ENCODE results near the gene ZSCAN20.

ZSCAN20 gene

DNA sequence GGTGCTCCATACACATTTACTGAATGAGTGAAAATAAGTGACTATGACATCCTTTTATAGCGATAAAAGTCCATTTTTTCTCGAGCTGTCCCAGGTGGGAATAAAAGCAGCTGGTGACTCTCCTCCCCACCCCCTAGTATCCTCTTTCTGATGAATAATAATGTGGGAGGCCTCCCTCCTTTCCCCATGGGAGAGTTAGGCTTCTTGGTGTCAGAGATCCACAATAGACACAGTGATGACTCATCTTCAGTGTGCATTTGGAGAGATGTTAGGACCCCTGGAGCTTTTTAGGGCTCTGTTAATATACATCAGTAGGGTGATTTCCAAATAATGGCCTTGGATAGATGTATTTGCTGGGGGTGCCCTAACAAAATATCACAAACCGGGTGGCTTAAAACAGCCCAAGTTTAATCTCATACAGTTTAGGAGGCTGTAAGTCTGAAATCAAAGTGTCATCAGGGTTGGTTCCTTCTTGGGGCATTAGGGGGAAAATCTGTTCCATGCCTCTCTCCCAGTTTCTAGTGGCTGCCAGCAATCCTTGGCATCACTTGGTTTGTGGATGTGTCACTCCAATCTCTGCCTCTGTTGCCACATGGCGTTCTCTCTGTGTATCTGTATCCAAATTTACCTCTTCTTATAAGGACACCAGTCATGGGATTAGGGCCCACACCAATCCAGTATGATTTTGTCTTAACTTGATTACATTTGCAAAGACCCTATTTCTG, 37.2 kb upstream of the ZSCAN20 start:
- no CpG with 5 or more reads among the region's 4 CpGs for WGBS, 2 donors (ENCODE audit: extremely low coverage in 2 of 2, insufficient read length in 2 of 2, insufficient replicate concordance in 1 of 2)
- H3K4me3 ChIP-seq (ENCODE audit: low read length in 2 of 2), result no peak overlapping the region

DNA sequence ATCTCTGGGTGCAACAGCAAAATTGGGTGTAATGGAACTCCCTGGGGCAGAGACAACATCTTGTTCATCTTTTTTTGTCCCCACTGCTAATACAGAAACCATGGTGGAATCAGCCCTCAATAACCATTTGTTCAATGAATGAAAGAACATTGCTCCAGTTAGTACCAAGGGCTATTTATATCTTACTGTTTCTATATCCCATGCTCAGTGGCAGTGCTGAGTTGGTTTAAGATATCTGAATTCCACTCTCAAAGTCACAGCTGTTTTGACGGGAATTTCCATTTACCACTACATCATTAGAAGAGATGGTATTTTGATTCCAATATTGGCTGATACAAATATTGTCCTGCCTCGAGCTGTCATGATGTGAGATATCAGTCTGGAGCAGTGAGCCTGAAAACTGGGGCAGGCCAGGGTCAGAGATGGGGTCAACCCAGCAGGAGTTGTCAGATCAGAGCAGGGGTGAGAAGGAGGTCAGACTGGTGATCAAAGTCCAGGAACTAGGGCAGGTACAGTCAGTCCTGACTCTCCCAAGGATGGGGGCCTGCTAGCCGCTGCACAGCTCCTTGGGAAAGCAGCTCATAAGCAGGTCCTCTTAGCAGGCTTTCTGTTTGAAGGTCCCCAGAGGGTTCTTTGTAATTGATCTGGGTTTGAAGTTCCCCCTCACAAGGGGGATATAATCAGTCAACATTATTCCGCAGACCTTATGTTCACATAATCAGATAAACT, 35.7 kb upstream of the ZSCAN20 start:
- H2BK5ac ChIP-seq (ENCODE audit: low read length), result no peak overlapping the region
- H2AFZ ChIP-seq (ENCODE audit: low read length), result no peak overlapping the region
- H3K18ac ChIP-seq (ENCODE audit: low read length), result no peak overlapping the region
- no peak overlapping the region for H4K8ac ChIP-seq (ENCODE audit: low read depth, low read length)
- H4K91ac ChIP-seq (ENCODE audit: low read depth, low read length, poor library complexity), result no peak overlapping the region
- no peak overlapping the region for H2BK120ac ChIP-seq (ENCODE audit: low read depth, low read length)
- no peaks in the 10 kb centered on the region for H3K9me3 ChIP-seq (replicated peaks in 1 of 2; ENCODE audit: control insufficient read depth in 2 of 2, insufficient read depth in 1 of 2, low read depth in 1 of 2, low read length in 2 of 2)
- no peak overlapping the region for H2AK5ac ChIP-seq (ENCODE audit: low read depth, low read length)
- no CpG with 5 or more reads among the region's 4 CpGs for WGBS, 2 donors (ENCODE audit: extremely low coverage in 2 of 2, insufficient read length in 2 of 2, insufficient replicate concordance in 1 of 2)
- no peaks in the 10 kb centered on the region for H3K27me3 ChIP-seq (ENCODE audit: control insufficient read depth in 3 of 3, insufficient read depth in 3 of 3, low read depth in 1 of 3, low read length in 3 of 3)
- no peak for DNase-seq (ENCODE audit: low spot score)
- peaks cover 2 to 30% of the 10 kb centered on the region in 2 donors for H3K4me1 ChIP-seq (ENCODE audit: control insufficient read depth in 2 of 2, insufficient read depth in 1 of 2, low read depth in 1 of 2, low read length in 2 of 2)
- H3K36me3 ChIP-seq (replicated peaks in 1 of 2; ENCODE audit: control insufficient read depth in 2 of 2, insufficient read depth in 2 of 2, low read length in 2 of 2), result no peaks in the 10 kb centered on the region
- no peak overlapping the region for H3K4ac ChIP-seq (ENCODE audit: low read length)
- no peak overlapping the region for H3K4me2 ChIP-seq (ENCODE audit: insufficient read depth, low read length, poor library complexity, severe bottlenecking)
- H3K27ac ChIP-seq (replicated peaks; ENCODE audit: low read length), result no peak overlapping the region
- no peak overlapping the region for H3K14ac ChIP-seq (ENCODE audit: low read length)
- no peak overlapping the region for H3K4me3 ChIP-seq (ENCODE audit: low read length in 2 of 2)
- no peaks in the 10 kb centered on the region for H3K79me1 ChIP-seq (ENCODE audit: low read depth, low read length)
- no peak overlapping the region for H3K23ac ChIP-seq (ENCODE audit: low read depth, low read length, poor library complexity)
- no peak overlapping the region for H2BK12ac ChIP-seq (ENCODE audit: low read length)
- no peak overlapping the region for H2BK15ac ChIP-seq (ENCODE audit: low read length)
- H3K9ac ChIP-seq (ENCODE audit: low read depth, low read length, poor library complexity), result no peak overlapping the region

More for the DNA sequence above, 37.2 kb upstream of the ZSCAN20 start:
- H3K36me3 ChIP-seq (replicated peaks in 1 of 2; ENCODE audit: control insufficient read depth in 2 of 2, insufficient read depth in 2 of 2, low read length in 2 of 2), result no peaks in the 10 kb centered on the region
- H3K14ac ChIP-seq (ENCODE audit: low read length), result no peak overlapping the region
- no peak overlapping the region for H3K4me2 ChIP-seq (ENCODE audit: insufficient read depth, low read length, poor library complexity, severe bottlenecking)
- H4K8ac ChIP-seq (ENCODE audit: low read depth, low read length), result no peak overlapping the region
- no peaks in the 10 kb centered on the region for H3K79me1 ChIP-seq (ENCODE audit: low read depth, low read length)
- H3K23ac ChIP-seq (ENCODE audit: low read depth, low read length, poor library complexity), result no peak overlapping the region
- H3K9me3 ChIP-seq (replicated peaks in 1 of 2; ENCODE audit: control insufficient read depth in 2 of 2, insufficient read depth in 1 of 2, low read depth in 1 of 2, low read length in 2 of 2), result no peaks in the 10 kb centered on the region
- no peak overlapping the region for H2BK120ac ChIP-seq (ENCODE audit: low read depth, low read length)
- no peak overlapping the region for H2AFZ ChIP-seq (ENCODE audit: low read length)
- H2BK12ac ChIP-seq (ENCODE audit: low read length), result no peak overlapping the region
- no peak overlapping the region for H2BK15ac ChIP-seq (ENCODE audit: low read length)
- H4K91ac ChIP-seq (ENCODE audit: low read depth, low read length, poor library complexity), result no peak overlapping the region
- peaks cover 2 to 30% of the 10 kb centered on the region in 2 donors for H3K4me1 ChIP-seq (ENCODE audit: control insufficient read depth in 2 of 2, insufficient read depth in 1 of 2, low read depth in 1 of 2, low read length in 2 of 2)
- no peak overlapping the region for H2BK5ac ChIP-seq (ENCODE audit: low read length)
- H3K18ac ChIP-seq (ENCODE audit: low read length), result no peak overlapping the region
- no peak overlapping the region for H3K4ac ChIP-seq (ENCODE audit: low read length)
- H3K27me3 ChIP-seq (ENCODE audit: control insufficient read depth in 3 of 3, insufficient read depth in 3 of 3, low read depth in 1 of 3, low read length in 3 of 3), result peaks cover 0 to 2% (median 0%) of the 10 kb centered on the region in 3 experiments
- H3K9ac ChIP-seq (ENCODE audit: low read depth, low read length, poor library complexity), result no peak overlapping the region
- DNase-seq (ENCODE audit: low spot score), result no peak
- H3K27ac ChIP-seq (replicated peaks; ENCODE audit: low read length), result no peak overlapping the region
- no peak overlapping the region for H2AK5ac ChIP-seq (ENCODE audit: low read depth, low read length)

DNA sequence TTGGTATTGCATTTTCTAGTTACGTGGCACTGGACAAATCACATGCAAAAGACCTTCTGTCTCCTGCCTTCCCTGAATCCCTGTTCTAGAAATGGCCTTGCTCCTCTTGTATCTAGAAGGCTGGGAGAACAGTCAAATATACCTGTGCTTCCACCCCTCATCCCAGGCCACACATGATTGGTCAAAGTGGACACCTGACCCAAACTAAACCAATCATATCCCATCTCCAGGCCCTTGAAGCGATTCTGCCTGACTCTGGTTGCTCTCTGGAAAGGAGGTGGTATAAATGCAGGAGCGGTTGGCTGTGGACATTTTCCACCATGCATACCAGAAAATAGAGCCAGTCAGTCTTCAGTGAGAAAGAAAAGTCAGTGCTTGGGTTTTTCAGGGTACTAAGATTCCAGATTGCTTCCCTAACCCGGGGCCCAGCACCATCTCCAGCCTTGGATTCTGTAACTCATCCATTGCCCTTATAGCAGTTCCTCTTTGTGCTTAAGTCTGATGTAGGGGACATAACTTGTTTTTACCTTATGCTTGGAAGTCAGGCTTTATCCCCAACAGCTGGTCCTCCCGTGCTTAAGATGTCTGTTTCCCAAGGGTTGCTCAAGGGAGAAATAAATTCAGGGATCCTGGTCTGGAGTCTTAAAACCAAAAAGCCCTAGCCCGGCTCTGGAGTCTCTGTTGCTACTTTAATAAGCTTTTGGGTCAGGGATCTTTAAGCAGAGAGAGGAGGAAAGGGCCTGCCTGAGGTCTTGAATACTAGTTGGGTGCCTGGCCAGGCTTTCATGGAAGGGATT, 33.9 kb upstream of the ZSCAN20 start:
- H2AFZ ChIP-seq (ENCODE audit: low read length), result no peak overlapping the region
- H4K91ac ChIP-seq (ENCODE audit: low read depth, low read length, poor library complexity), result no peak overlapping the region
- no CpG with 5 or more reads among the region's 6 CpGs for whole genome bisulfite sequencing, 2 donors (ENCODE audit: extremely low coverage in 2 of 2, insufficient read length in 2 of 2, insufficient replicate concordance in 1 of 2)
- H4K8ac ChIP-seq (ENCODE audit: low read depth, low read length), result no peak overlapping the region
- no peak overlapping the region for H2BK5ac ChIP-seq (ENCODE audit: low read length)
- peaks cover 2 to 28% of the 10 kb centered on the region in 2 donors for H3K4me1 ChIP-seq (ENCODE audit: control insufficient read depth in 2 of 2, insufficient read depth in 1 of 2, low read depth in 1 of 2, low read length in 2 of 2)
- DNase-seq (ENCODE audit: low spot score), result no peak
- H2AK5ac ChIP-seq (ENCODE audit: low read depth, low read length), result no peak overlapping the region
- no peaks in the 10 kb centered on the region for H3K36me3 ChIP-seq (replicated peaks in 1 of 2; ENCODE audit: control insufficient read depth in 2 of 2, insufficient read depth in 2 of 2, low read length in 2 of 2)
- H3K4me2 ChIP-seq (ENCODE audit: insufficient read depth, low read length, poor library complexity, severe bottlenecking), result no peak overlapping the region
- H3K18ac ChIP-seq (ENCODE audit: low read length), result no peak overlapping the region
- H2BK15ac ChIP-seq (ENCODE audit: low read length), result no peak overlapping the region
- no peaks in the 10 kb centered on the region for H3K27me3 ChIP-seq (ENCODE audit: control insufficient read depth in 3 of 3, insufficient read depth in 3 of 3, low read depth in 1 of 3, low read length in 3 of 3)
- no peak overlapping the region for H2BK12ac ChIP-seq (ENCODE audit: low read length)
- H3K14ac ChIP-seq (ENCODE audit: low read length), result no peak overlapping the region
- H3K23ac ChIP-seq (ENCODE audit: low read depth, low read length, poor library complexity), result no peak overlapping the region
- no peaks in the 10 kb centered on the region for H3K79me1 ChIP-seq (ENCODE audit: low read depth, low read length)
- H3K9me3 ChIP-seq (replicated peaks in 1 of 2; ENCODE audit: control insufficient read depth in 2 of 2, insufficient read depth in 1 of 2, low read depth in 1 of 2, low read length in 2 of 2), result no peaks in the 10 kb centered on the region
- H3K4ac ChIP-seq (ENCODE audit: low read length), result no peak overlapping the region
- H3K9ac ChIP-seq (ENCODE audit: low read depth, low read length, poor library complexity), result no peak overlapping the region
- no peak overlapping the region for H3K27ac ChIP-seq (replicated peaks; ENCODE audit: low read length)
- H2BK120ac ChIP-seq (ENCODE audit: low read depth, low read length), result no peak overlapping the region
- H3K4me3 ChIP-seq (ENCODE audit: low read length in 2 of 2), result no peak overlapping the region

DNA sequence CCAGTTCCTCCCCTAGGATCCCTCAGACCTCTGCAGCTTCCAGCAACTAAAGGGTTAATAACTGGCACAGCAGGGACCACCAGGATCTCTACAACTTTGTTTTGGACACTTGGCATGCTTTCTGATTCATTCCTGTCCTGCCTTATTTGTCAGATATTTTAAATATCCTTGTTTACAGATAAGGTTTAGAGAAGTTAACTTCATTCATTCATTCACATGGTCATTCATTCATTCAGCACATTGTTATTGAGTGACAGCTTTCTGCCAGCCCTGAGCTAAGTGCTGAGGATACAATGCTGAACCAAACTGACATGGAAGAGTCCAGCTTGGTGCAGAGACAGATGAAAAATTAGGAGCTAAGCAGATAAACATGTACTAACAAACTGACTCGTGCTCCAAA, 32.8 kb upstream of the ZSCAN20 start:
- no peaks in the 10 kb centered on the region for H3K79me1 ChIP-seq (ENCODE audit: low read depth, low read length)
- no peak overlapping the region for H4K91ac ChIP-seq (ENCODE audit: low read depth, low read length, poor library complexity)
- no peak overlapping the region for H3K27ac ChIP-seq (replicated peaks; ENCODE audit: low read length)
- H2BK15ac ChIP-seq (ENCODE audit: low read length), result no peak overlapping the region
- no peak overlapping the region for H2BK12ac ChIP-seq (ENCODE audit: low read length)
- H3K9ac ChIP-seq (ENCODE audit: low read depth, low read length, poor library complexity), result no peak overlapping the region
- no peak overlapping the region for H3K14ac ChIP-seq (ENCODE audit: low read length)
- H3K9me3 ChIP-seq (replicated peaks in 1 of 2; ENCODE audit: control insufficient read depth in 2 of 2, insufficient read depth in 1 of 2, low read depth in 1 of 2, low read length in 2 of 2), result no peaks in the 10 kb centered on the region
- no peaks in the 10 kb centered on the region for H3K36me3 ChIP-seq (replicated peaks in 1 of 2; ENCODE audit: control insufficient read depth in 2 of 2, insufficient read depth in 2 of 2, low read length in 2 of 2)
- no peaks in the 10 kb centered on the region for H3K27me3 ChIP-seq (ENCODE audit: control insufficient read depth in 3 of 3, insufficient read depth in 3 of 3, low read depth in 1 of 3, low read length in 3 of 3)
- DNase-seq (ENCODE audit: low spot score), result no peak
- no CpG with 5 or more reads among the region's 1 CpG for WGBS, 2 donors (ENCODE audit: extremely low coverage in 2 of 2, insufficient read length in 2 of 2, insufficient replicate concordance in 1 of 2)
- H3K4me2 ChIP-seq (ENCODE audit: insufficient read depth, low read length, poor library complexity, severe bottlenecking), result no peak overlapping the region
- no peak overlapping the region for H2BK120ac ChIP-seq (ENCODE audit: low read depth, low read length)
- no peak overlapping the region for H2BK5ac ChIP-seq (ENCODE audit: low read length)
- H2AK5ac ChIP-seq (ENCODE audit: low read depth, low read length), result no peak overlapping the region
- no peak overlapping the region for H3K23ac ChIP-seq (ENCODE audit: low read depth, low read length, poor library complexity)
- H3K4me3 ChIP-seq (ENCODE audit: low read length in 2 of 2), result no peak overlapping the region
- no peak overlapping the region for H2AFZ ChIP-seq (ENCODE audit: low read length)
- peaks cover 2 to 24% of the 10 kb centered on the region in 2 donors for H3K4me1 ChIP-seq (ENCODE audit: control insufficient read depth in 2 of 2, insufficient read depth in 1 of 2, low read depth in 1 of 2, low read length in 2 of 2)
- H4K8ac ChIP-seq (ENCODE audit: low read depth, low read length), result no peak overlapping the region
- no peak overlapping the region for H3K4ac ChIP-seq (ENCODE audit: low read length)
- no peak overlapping the region for H3K18ac ChIP-seq (ENCODE audit: low read length)
